NCI-H2107 treated with DMSO at 0.1 percent for 48 hours (cell line): Measurements from ENCODE around the gene ROCK2.
"Not testable (repeated sequence)": the region's sequence is repeated elsewhere in the genome, so short reads cannot be mapped to it uniquely, and the experiment has no call there.

Experiments used
- DNase-seq: peaks from one replicate; lab custom pipeline; 2025; ENCODE audit not compliant: unreplicated experiment; lab: John Stamatoyannopoulos, UW

Gene ROCK2

GRCh38 chr2:11196246-11196645 lies 148.2 kb downstream of the ROCK2 start:
- no peak for DNase-seq

GRCh38 chr2:11187731-11188130 lies 156.7 kb downstream of the ROCK2 start:
- no peak for DNase-seq

- DNase-seq: no peak
Observed at GRCh38 chr2:11187083-11187619, 157.3 kb downstream of the ROCK2 start.

GRCh38 chr2:11186145-11186544 lies 158.3 kb downstream of the ROCK2 start:
- DNase-seq: no peak

- DNase-seq: no peak
Observed at GRCh38 chr2:11182951-11183350, 161.5 kb downstream of the ROCK2 start.

- DNase-seq: no peak
Observed at GRCh38 chr2:11180653-11181052, 163.8 kb downstream of the ROCK2 start.

GRCh38 chr2:11179899-11180298 lies 164.5 kb downstream of the ROCK2 start:
- DNase-seq: no peak

- DNase-seq: no peak
Observed at GRCh38 chr2:11179196-11179595, 165.2 kb downstream of the ROCK2 start.

- DNase-seq: no peak
Observed at GRCh38 chr2:11177871-11178690, 166.4 kb downstream of the ROCK2 start.

- no peak for DNase-seq
Observed at GRCh38 chr2:11175293-11175795, 169.1 kb downstream of the ROCK2 start.

GRCh38 chr2:11174222-11174621 lies 170.2 kb downstream of the ROCK2 start:
- no peak for DNase-seq

- no peak for DNase-seq
Observed at GRCh38 chr2:11169333-11169732, 175.1 kb downstream of the ROCK2 start.

- DNase-seq: no peak
Observed at GRCh38 chr2:11168488-11168887, 175.9 kb downstream of the ROCK2 start.

GRCh38 chr2:11166476-11166875 lies 178.0 kb downstream of the ROCK2 start:
- no peak for DNase-seq

- DNase-seq: not testable (repeated sequence)
Observed at GRCh38 chr2:11165046-11165445, 179.4 kb downstream of the ROCK2 start.

- DNase-seq: no peak
Observed at GRCh38 chr2:11163439-11164317, 180.8 kb downstream of the ROCK2 start.

- DNase-seq: no peak
Observed at GRCh38 chr2:11161747-11162146, 182.7 kb downstream of the ROCK2 start.

- no peak for DNase-seq
Observed at GRCh38 chr2:11160731-11161455, 183.5 kb downstream of the ROCK2 start.

GRCh38 chr2:11160256-11160655 lies 184.2 kb downstream of the ROCK2 start:
- DNase-seq: no peak

- DNase-seq: no peak
Observed at GRCh38 chr2:11159574-11160170, 184.8 kb downstream of the ROCK2 start.
